Adrenal gland (tissue), 5 donors: ENCODE measurements around the gene RARB.

Experiments used
- POLR2A ChIP-seq, 2 donors: fragments of 450-650 bp; IDR thresholded peaks; one replicate each; pipeline ENCODE4 v1.6.1; 2017; ENCODE audit warnings: antibody characterized with exemption in 2 of 2, mild to moderate bottlenecking in 2 of 2, moderate library complexity in 1 of 2
- TF ChIP-seq, protein P1 (sequence below), 6 experiments: fragments of 450-650 bp in 4 of 6; fragments of 200-600 bp in 2 of 6; sonication (generic) in 1 of 6; IDR thresholded peaks; 1 replicate in 5 of 6; 2 replicates in 1 of 6; pipeline versions ENCODE4 v1.5.1 to v1.8.0; 2016 to 2021; ENCODE audit warnings: antibody characterized with exemption in 6 of 6, mild to moderate bottlenecking in 2 of 6, moderate library complexity in 1 of 6
- donor health status: DM: no; HTN: no; CAD: no.

GRCh38 chr3:25531971-25532370, 103.9 kb downstream of the RARB start:
- TF ChIP-seq, protein P1, sequence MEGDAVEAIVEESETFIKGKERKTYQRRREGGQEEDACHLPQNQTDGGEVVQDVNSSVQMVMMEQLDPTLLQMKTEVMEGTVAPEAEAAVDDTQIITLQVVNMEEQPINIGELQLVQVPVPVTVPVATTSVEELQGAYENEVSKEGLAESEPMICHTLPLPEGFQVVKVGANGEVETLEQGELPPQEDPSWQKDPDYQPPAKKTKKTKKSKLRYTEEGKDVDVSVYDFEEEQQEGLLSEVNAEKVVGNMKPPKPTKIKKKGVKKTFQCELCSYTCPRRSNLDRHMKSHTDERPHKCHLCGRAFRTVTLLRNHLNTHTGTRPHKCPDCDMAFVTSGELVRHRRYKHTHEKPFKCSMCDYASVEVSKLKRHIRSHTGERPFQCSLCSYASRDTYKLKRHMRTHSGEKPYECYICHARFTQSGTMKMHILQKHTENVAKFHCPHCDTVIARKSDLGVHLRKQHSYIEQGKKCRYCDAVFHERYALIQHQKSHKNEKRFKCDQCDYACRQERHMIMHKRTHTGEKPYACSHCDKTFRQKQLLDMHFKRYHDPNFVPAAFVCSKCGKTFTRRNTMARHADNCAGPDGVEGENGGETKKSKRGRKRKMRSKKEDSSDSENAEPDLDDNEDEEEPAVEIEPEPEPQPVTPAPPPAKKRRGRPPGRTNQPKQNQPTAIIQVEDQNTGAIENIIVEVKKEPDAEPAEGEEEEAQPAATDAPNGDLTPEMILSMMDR (IDR thresholded peaks at IDR 0.05), result no peak
- no peak for TF ChIP-seq POLR2A (IDR thresholded peaks at IDR 0.05)
